NCI-H2081 (cell line): ENCODE measurements around the gene OTOF.

Source experiments
- DNase-seq, 2 experiments: peaks; one replicate each; lab custom pipeline; 2025; lab: John Stamatoyannopoulos, UW

The OTOF gene

GRCh38 chr2:26477911-26478253, at the start of gene OTOF:
OTOF (minus strand) TSS chr2:26478124.
- DNase-seq: no peak

- DNase-seq: no peak
Measured at GRCh38 chr2:26526589-26526988, 48.7 kb upstream of the OTOF start.

GRCh38 chr2:26526105-26526504, 48.2 kb upstream of the OTOF start:
- DNase-seq: no peak

GRCh38 chr2:26523750-26524149, 45.8 kb upstream of the OTOF start:
- no peak for DNase-seq

- no peak for DNase-seq
Measured at GRCh38 chr2:26522751-26523171, 44.8 kb upstream of the OTOF start.

- DNase-seq: no peak
Measured at GRCh38 chr2:26522325-26522724, 44.4 kb upstream of the OTOF start.

- no peak for DNase-seq
Measured at GRCh38 chr2:26521913-26522180, 43.9 kb upstream of the OTOF start.

GRCh38 chr2:26521054-26521912, 43.4 kb upstream of the OTOF start:
- peak; percentile 5 to 39 for DNase-seq

- no peak for DNase-seq
Measured at GRCh38 chr2:26520148-26520449, 42.2 kb upstream of the OTOF start.

- DNase-seq: no peak
Measured at GRCh38 chr2:26519396-26520147, 41.6 kb upstream of the OTOF start.

GRCh38 chr2:26516781-26517180, 38.9 kb upstream of the OTOF start:
- DNase-seq: no peak

GRCh38 chr2:26516246-26516645, 38.3 kb upstream of the OTOF start:
- DNase-seq: no peak

GRCh38 chr2:26515771-26516170, 37.8 kb upstream of the OTOF start:
- no peak for DNase-seq

- no peak for DNase-seq
Measured at GRCh38 chr2:26514045-26514444, 36.1 kb upstream of the OTOF start.

GRCh38 chr2:26513261-26513660, 35.3 kb upstream of the OTOF start:
- no peak for DNase-seq

- DNase-seq: no peak
Measured at GRCh38 chr2:26511466-26511865, 33.5 kb upstream of the OTOF start.

GRCh38 chr2:26510344-26510973, 32.5 kb upstream of the OTOF start:
- no peak for DNase-seq

- no peak for DNase-seq
Measured at GRCh38 chr2:26509141-26509540, 31.2 kb upstream of the OTOF start.

- no peak for DNase-seq
Measured at GRCh38 chr2:26507932-26508331, 30.0 kb upstream of the OTOF start.

GRCh38 chr2:26507088-26507487, 29.2 kb upstream of the OTOF start:
- DNase-seq: no peak

- DNase-seq: no peak
Measured at GRCh38 chr2:26506279-26506678, 28.4 kb upstream of the OTOF start.

- DNase-seq: no peak
Measured at GRCh38 chr2:26504002-26504401, 26.1 kb upstream of the OTOF start.

- DNase-seq: peak; percentile 84 to 85
Measured at GRCh38 chr2:26503231-26503880, 25.4 kb upstream of the OTOF start.
